Cardiac ventricle fibroblast (primary cell): ENCODE data around the gene ZHX3. TPM values are rescaled to one million over a fixed set of nuclear protein-coding genes. Genes with fewer than 3 reads are reported as not detected.

Experiments
- total RNA-seq: library from RNA; depleted of rRNA; stranded (reverse); fragments of >200 nt; gene quantifications from 2 replicates; pipeline ENCODE4 v1.2.3, GENCODE V29; 2015

ZHX3 gene
- 41.6 and 57.7 TPM in 2 replicates for total RNA-seq

DNA sequence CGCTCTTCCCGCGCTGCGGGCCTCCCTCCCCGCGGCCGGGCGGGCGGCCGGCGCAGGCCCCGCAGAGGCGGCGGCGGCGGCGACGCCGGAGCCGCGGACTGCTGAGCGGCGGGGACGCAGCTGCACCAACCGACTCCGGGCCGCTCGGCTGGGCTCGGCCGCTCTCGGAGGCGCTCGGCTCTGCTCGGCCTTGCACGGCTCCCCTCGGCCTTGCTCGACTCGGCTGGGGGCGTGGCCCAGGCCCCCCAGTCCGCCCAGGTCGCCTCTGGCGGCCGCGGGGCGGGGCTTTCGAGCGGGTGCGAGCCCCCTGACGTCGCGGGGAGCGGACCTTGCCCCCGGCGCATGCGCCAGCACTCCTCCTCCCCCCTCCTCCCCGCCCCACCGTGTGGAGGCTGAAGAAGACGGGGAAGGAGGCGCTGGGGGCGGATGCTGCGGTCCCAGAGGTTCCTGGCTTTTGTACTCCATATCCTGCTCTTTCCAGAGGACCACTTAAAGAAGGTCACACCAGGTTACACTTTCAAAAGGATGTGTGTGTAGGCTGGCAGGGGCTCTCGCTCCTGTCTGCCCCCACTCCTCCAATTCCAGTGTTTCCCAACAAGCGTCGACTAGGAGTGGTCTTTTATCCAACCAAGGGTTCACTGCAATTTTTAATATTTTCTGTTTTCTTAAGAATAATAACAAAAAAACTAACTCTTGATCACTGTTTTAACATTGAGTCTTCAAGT, at the start of gene ZHX3:
Gene ZHX3 (minus strand): TSS at position 186 of the 725 bp plus-strand sequence. CDS start 112,815 bp downstream, outside the sequence.

GRCh38 chr20:41366546-41367392, 49.2 kb upstream of the ZHX3 start, which contains the start of gene EMILIN3:
Gene EMILIN3 (minus strand): TSS chr20:41366818. CDS start chr20:41366634, 184 bp downstream.

DNA sequence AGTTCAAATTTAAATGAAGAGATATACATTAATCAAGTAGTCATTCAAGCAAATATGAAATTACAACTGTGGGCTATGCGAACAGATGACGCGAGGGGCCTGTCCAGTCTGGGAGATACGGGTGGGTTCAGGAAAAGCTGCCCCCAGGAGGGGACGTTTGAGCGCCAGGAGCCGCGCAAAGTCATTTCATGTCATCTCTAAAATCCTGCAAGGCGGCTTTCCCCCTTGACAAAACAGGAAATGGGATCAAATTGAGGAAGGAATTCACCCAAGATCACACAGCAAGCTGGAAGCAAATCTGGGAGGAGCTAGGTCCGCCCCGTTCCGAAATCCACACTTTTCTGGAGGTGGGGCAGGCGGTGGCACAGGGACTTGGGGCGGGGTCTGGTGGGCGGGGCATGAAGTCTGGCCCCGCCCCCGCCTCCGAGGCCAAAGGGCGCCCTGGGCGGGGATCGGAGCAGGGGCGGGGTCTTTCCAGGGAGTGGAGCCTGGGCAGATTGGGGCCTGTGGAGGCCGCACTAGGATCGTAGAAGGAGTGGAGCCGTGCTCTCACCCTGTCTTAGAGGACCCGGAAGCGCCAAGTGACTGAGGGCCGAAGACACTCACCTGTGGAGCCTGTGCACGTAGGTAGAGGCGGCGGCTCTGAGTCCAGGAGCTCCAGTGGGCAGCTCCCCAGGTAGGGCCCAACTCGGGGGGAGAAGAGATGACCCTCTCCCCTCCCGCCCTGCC, 23.0 kb upstream of the ZHX3 start, which contains the start of gene LPIN3:
Gene LPIN3 (plus strand): TSS at position 495 of the 729 bp plus-strand sequence. CDS start 4,983 bp downstream, outside the sequence.

GRCh38 chr20:41136680-41137613, 180.6 kb downstream of the ZHX3 start, which contains the start of gene PLCG1:
Gene PLCG1 (plus strand): TSS chr20:41137543. CDS start chr20:41137642, 99 bp downstream.

Other genes with a start within 250 kb of the ZHX3 start
- 35.0 and 60.1 TPM in 2 replicates for gene PLCG1, start 180.2 kb downstream of the ZHX3 start, total RNA-seq
- gene LPIN3, start 23.1 kb upstream of the ZHX3 start, total RNA-seq = 7.5 and 10.0 TPM in 2 replicates
- 0.20 and 0.31 TPM in 2 replicates for gene EMILIN3, start 49.1 kb upstream of the ZHX3 start, total RNA-seq